ENCODE results near the gene PDZD2.

Gene PDZD2

GRCh38 chr5:31604240-31604639 is 34.7 kb upstream of the PDZD2 start:
- Histone ChIP-seq H3K4me2 (ENCODE audit: low read length) (no peak overlapping the region), H3K79me2 (ENCODE audit: low read length) (no peaks in the 10 kb centered on the region), H3K36me3 (replicated peaks; ENCODE audit: low read depth, low read length) (no peaks in the 10 kb centered on the region), H3K4me1 (ENCODE audit: low read length) (peaks cover 2% of the 10 kb centered on the region), H4K20me1 (ENCODE audit: insufficient read depth, low read length) (no peaks in the 10 kb centered on the region), H2AFZ (ENCODE audit: low read depth, low read length) (no peak overlapping the region), H3K9ac (ENCODE audit: low read length) (no peak overlapping the region), H3K4me3 (ENCODE audit: low read length) (no peak overlapping the region), H3K27me3 (ENCODE audit: low read depth, low read length) (peaks cover 3% of the 10 kb centered on the region; the same call in 1 of the 2 replicates), H3K27ac (ENCODE audit: low read length) (no peak overlapping the region), H3K9me3 (ENCODE audit: insufficient read depth, low read length) (no peaks in the 10 kb centered on the region)
- TF ChIP-seq EZH2phosphoT487 (IDR thresholded peaks at IDR 0.05; ENCODE audit: low read depth): no peak
- no peak for TF ChIP-seq CTCF (IDR thresholded peaks at IDR 0.05; ENCODE audit: low read depth, low read length)

- peaks cover 3% of the 10 kb centered on the region; the same call in 1 of the 2 replicates for H3K27me3 ChIP-seq (ENCODE audit: low read depth, low read length)
- no peak overlapping the region for H2AFZ ChIP-seq (ENCODE audit: low read depth, low read length)
- no peak overlapping the region for H3K4me3 ChIP-seq (ENCODE audit: low read length)
- H3K4me2 ChIP-seq (ENCODE audit: low read length): no peak overlapping the region
- no peaks in the 10 kb centered on the region for H3K4me1 ChIP-seq (ENCODE audit: low read length)
- no peaks in the 10 kb centered on the region for H3K79me2 ChIP-seq (ENCODE audit: low read length)
- no peak overlapping the region for H3K9ac ChIP-seq (ENCODE audit: low read length)
- no peaks in the 10 kb centered on the region for H4K20me1 ChIP-seq (ENCODE audit: insufficient read depth, low read length)
- H3K36me3 ChIP-seq (replicated peaks; ENCODE audit: low read depth, low read length): no peaks in the 10 kb centered on the region
- TF ChIP-seq CTCF (IDR thresholded peaks at IDR 0.05; ENCODE audit: low read depth, low read length): no peak
- no peak for TF ChIP-seq EZH2phosphoT487 (IDR thresholded peaks at IDR 0.05; ENCODE audit: low read depth)
- H3K9me3 ChIP-seq (ENCODE audit: insufficient read depth, low read length): no peaks in the 10 kb centered on the region
- H3K27ac ChIP-seq (ENCODE audit: low read length): no peak overlapping the region
Observed at GRCh38 chr5:31604644-31605043, 34.3 kb upstream of the PDZD2 start.

GRCh38 chr5:31605920-31606319 is 33.0 kb upstream of the PDZD2 start:
- H3K9ac ChIP-seq (ENCODE audit: low read length): no peak overlapping the region
- no peaks in the 10 kb centered on the region for H4K20me1 ChIP-seq (ENCODE audit: insufficient read depth, low read length)
- no peaks in the 10 kb centered on the region for H3K36me3 ChIP-seq (replicated peaks; ENCODE audit: low read depth, low read length)
- H2AFZ ChIP-seq (ENCODE audit: low read depth, low read length): no peak overlapping the region
- H3K27me3 ChIP-seq (ENCODE audit: low read depth, low read length): peaks cover 3% of the 10 kb centered on the region; the same call in 1 of the 2 replicates
- no peaks in the 10 kb centered on the region for H3K79me2 ChIP-seq (ENCODE audit: low read length)
- no peak overlapping the region for H3K27ac ChIP-seq (ENCODE audit: low read length)
- H3K9me3 ChIP-seq (ENCODE audit: insufficient read depth, low read length): no peaks in the 10 kb centered on the region
- TF ChIP-seq CTCF (IDR thresholded peaks at IDR 0.05; ENCODE audit: low read depth, low read length): no peak
- no peak for TF ChIP-seq EZH2phosphoT487 (IDR thresholded peaks at IDR 0.05; ENCODE audit: low read depth)
- no peak overlapping the region for H3K4me2 ChIP-seq (ENCODE audit: low read length)
- H3K4me3 ChIP-seq (ENCODE audit: low read length): no peak overlapping the region
- no peaks in the 10 kb centered on the region for H3K4me1 ChIP-seq (ENCODE audit: low read length)

- Histone ChIP-seq H2AFZ (ENCODE audit: low read depth, low read length) (no peak overlapping the region), H3K4me1 (ENCODE audit: low read length) (no peaks in the 10 kb centered on the region), H3K27ac (ENCODE audit: low read length) (no peak overlapping the region), H3K36me3 (replicated peaks; ENCODE audit: low read depth, low read length) (no peaks in the 10 kb centered on the region), H3K27me3 (ENCODE audit: low read depth, low read length) (peaks cover 3% of the 10 kb centered on the region; the same call in 1 of the 2 replicates), H3K4me3 (ENCODE audit: low read length) (no peak overlapping the region), H3K4me2 (ENCODE audit: low read length) (no peak overlapping the region), H4K20me1 (ENCODE audit: insufficient read depth, low read length) (no peaks in the 10 kb centered on the region), H3K9me3 (ENCODE audit: insufficient read depth, low read length) (no peaks in the 10 kb centered on the region), H3K79me2 (ENCODE audit: low read length) (no peaks in the 10 kb centered on the region), H3K9ac (ENCODE audit: low read length) (no peak overlapping the region)
- no peak for TF ChIP-seq CTCF (IDR thresholded peaks at IDR 0.05; ENCODE audit: low read depth, low read length)
- no peak for TF ChIP-seq EZH2phosphoT487 (IDR thresholded peaks at IDR 0.05; ENCODE audit: low read depth)
Observed at GRCh38 chr5:31607546-31607945, 31.4 kb upstream of the PDZD2 start.

Data from OCI-LY3 (cell line).